Gastrocnemius medialis (tissue), 4 donors: ENCODE data around the gene LRATD1. TPM values are rescaled to one million over a fixed set of nuclear protein-coding genes. Genes with fewer than 3 reads are reported as not detected.
"Not testable (repeated sequence)": the region's sequence is repeated elsewhere in the genome, so short reads cannot be mapped to it uniquely, and the experiment has no call there.

Experiments used
- ATAC-seq, 2 donors: fragments of 150-250 bp; one replicate each; pipeline ENCODE4 v1.9.1; 2016
- DNase-seq, 2 donors: peaks; one replicate each; pipeline ENCODE4 v3.0.0-alpha.2; 2019
- H3K27ac ChIP-seq, 4 donors: fragments of 200-600 bp; sonication (generic); 1 replicate in 1 of 4; 2 replicates in 3 of 4; pipeline ENCODE4 v1.5.1; 2016 to 2018; ENCODE audit warnings: mild to moderate bottlenecking in 2 of 4, moderate library complexity in 1 of 4
- H3K27me3 ChIP-seq, 3 donors: fragments of 200-600 bp; sonication (generic) in 2 of 3; 1 replicate in 1 of 3; 2 replicates in 2 of 3; pipeline versions ENCODE4 v1.5.1 to v1.6.0; 2016 to 2019; ENCODE audit warnings: mild to moderate bottlenecking in 1 of 3, moderate library complexity in 1 of 3
- H3K36me3 ChIP-seq, 2 donors: fragments of 200-600 bp; sonication (generic) in 1 of 2; one replicate each; pipeline ENCODE4 v1.5.1; 2017 to 2018
- H3K4me1 ChIP-seq, 2 donors: fragments of 200-600 bp; sonication (generic) in 1 of 2; one replicate each; pipeline ENCODE4 v1.5.1; 2016 to 2017; ENCODE audit warnings: mild to moderate bottlenecking in 2 of 2
- H3K4me3 ChIP-seq, 4 donors: fragments of 200-600 bp; sonication (generic) in 3 of 4; 1 replicate in 1 of 4; 2 replicates in 3 of 4; pipeline ENCODE4 v1.5.1; 2016 to 2019; ENCODE audit warnings: mild to moderate bottlenecking in 2 of 4
- H3K9me3 ChIP-seq, 3 donors: fragments of 200-600 bp; sonication (generic) in 2 of 3; 1 replicate in 1 of 3; 2 replicates in 2 of 3; pipeline ENCODE4 v1.5.1; 2016 to 2019
- POLR2A ChIP-seq, 2 donors: fragments of 450-650 bp; IDR thresholded peaks; one replicate each; pipeline ENCODE4 v1.6.1; 2017; ENCODE audit warnings: antibody characterized with exemption in 2 of 2, mild to moderate bottlenecking in 2 of 2, moderate library complexity in 2 of 2
- in situ Hi-C, 4 donors: fragments of 200-750 bp; cut with MboI; loops; one replicate each; pipeline versions ENCODE4 v1.15.0 to v1.8.0; 2017; ENCODE audit warnings: low sequenced_read_pairs in 4 of 4
- intact Hi-C: fragments of 100-400 bp; cut with DNase I; formaldehyde crosslinking; loops from one replicate; pipeline ENCODE4 v1.15.1; 2023; ENCODE audit warnings: low total_unique reads
- total RNA-seq, 4 donors: library from RNA; depleted of rRNA; stranded (reverse); fragments of >200 nt; gene quantifications; one replicate each; pipeline versions ENCODE4 v1.1.0 to v1.2.3, GENCODE V29; 2016
- TF ChIP-seq, protein P1 (sequence below), 5 experiments: fragments of 450-650 bp in 3 of 5; fragments of 200-600 bp in 2 of 5; sonication (generic) in 2 of 5; IDR thresholded peaks in 4 of 5; conservative IDR thresholded peaks in 1 of 5; 1 replicate in 4 of 5; 2 replicates in 1 of 5; pipeline ENCODE4 v1.5.1; 2016 to 2019; ENCODE audit warnings: antibody characterized with exemption in 5 of 5, mild to moderate bottlenecking in 3 of 5, moderate library complexity in 3 of 5

Gene LRATD1
- total RNA-seq, 4 donors from 2014 or later = 0.33 to 4.9 (median 0.86) TPM

GRCh38 chr2:14621114-14621513 is 11.4 kb upstream of the LRATD1 start:
- H3K4me1 ChIP-seq = no peaks in the 10 kb centered on the region
- no peak for ATAC-seq
- H3K9me3 ChIP-seq = no peaks in the 10 kb centered on the region
- no peaks in the 10 kb centered on the region for H3K36me3 ChIP-seq
- no peak overlapping the region for H3K27ac ChIP-seq
- H3K27me3 ChIP-seq = no peaks in the 10 kb centered on the region
- no peak for DNase-seq
- intact Hi-C loops = no loop called here
- no peak overlapping the region for H3K4me3 ChIP-seq
- no peak for TF ChIP-seq POLR2A (IDR thresholded peaks at IDR 0.05)
- in situ Hi-C loops = no loop called here

DNA sequence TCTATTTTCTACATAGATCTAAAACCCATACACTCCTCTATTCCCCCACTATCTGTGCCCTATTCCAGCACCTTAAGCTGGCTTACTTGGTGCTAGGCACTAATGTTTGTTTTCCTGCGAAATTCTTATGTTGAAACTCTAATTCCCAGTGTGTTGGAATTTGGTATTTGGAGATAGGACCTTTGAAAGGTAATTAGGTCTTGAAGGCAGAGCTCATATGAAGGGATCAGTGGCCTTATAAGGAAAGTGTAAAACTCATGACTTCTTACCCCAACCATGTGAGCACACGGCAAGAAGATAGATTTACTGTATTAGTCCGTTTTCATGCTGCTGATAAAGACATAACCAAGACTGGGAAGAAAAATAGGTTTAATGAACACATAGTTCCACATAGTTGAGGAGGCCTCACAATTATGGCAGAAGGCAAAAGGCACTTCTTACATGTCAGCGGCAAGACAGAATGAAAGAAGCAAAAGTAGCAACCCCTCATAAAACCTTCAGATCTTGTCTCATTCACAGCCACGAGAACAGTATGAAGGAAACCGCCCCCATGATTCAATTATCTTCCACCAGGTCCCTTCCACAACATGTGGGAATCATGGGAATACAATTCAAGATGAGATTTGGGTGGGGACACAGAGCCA is 10.5 kb upstream of the LRATD1 start:
- no peak for DNase-seq
- Histone ChIP-seq H3K27ac (no peak overlapping the region), H3K4me3 (no peak overlapping the region), H3K4me1 (no peaks in the 10 kb centered on the region), H3K9me3 (no peaks in the 10 kb centered on the region), H3K36me3 (no peaks in the 10 kb centered on the region), H3K27me3 (no peaks in the 10 kb centered on the region)
- in situ Hi-C loops (no loop called here), intact Hi-C loops (no loop called here)
- TF ChIP-seq, protein P1, sequence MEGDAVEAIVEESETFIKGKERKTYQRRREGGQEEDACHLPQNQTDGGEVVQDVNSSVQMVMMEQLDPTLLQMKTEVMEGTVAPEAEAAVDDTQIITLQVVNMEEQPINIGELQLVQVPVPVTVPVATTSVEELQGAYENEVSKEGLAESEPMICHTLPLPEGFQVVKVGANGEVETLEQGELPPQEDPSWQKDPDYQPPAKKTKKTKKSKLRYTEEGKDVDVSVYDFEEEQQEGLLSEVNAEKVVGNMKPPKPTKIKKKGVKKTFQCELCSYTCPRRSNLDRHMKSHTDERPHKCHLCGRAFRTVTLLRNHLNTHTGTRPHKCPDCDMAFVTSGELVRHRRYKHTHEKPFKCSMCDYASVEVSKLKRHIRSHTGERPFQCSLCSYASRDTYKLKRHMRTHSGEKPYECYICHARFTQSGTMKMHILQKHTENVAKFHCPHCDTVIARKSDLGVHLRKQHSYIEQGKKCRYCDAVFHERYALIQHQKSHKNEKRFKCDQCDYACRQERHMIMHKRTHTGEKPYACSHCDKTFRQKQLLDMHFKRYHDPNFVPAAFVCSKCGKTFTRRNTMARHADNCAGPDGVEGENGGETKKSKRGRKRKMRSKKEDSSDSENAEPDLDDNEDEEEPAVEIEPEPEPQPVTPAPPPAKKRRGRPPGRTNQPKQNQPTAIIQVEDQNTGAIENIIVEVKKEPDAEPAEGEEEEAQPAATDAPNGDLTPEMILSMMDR (IDR thresholded peaks at IDR 0.05 in 4 of 5, conservative IDR thresholded peaks at IDR 0.05 in 1 of 5) = no peak
- TF ChIP-seq POLR2A (IDR thresholded peaks at IDR 0.05) = no peak
- no peak for ATAC-seq

DNA sequence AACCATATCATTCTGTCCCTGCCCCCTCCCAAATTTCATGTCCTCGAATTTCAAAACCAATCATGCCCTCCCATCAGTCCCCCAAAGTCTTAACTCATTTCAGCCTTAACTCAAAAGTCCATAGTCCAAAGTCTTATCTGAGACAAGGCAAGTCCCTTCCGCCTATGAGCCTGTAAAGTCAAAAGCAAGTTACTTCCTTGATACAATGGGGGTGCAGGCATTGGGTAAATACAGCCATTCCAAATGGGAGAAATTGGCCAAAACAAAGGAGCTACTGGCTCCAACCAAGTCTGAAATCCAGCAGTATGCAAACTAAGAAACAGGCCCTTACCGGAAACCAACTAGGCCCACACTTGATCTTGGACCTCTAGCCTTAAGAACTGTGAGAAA is 10.0 kb upstream of the LRATD1 start:
- DNase-seq, in situ Hi-C loops, intact Hi-C loops, H3K36me3 ChIP-seq, H3K9me3 ChIP-seq, H3K4me3 ChIP-seq, H3K27me3 ChIP-seq, H3K27ac ChIP-seq, H3K4me1 ChIP-seq, ATAC-seq: not testable (repeated sequence)

DNA sequence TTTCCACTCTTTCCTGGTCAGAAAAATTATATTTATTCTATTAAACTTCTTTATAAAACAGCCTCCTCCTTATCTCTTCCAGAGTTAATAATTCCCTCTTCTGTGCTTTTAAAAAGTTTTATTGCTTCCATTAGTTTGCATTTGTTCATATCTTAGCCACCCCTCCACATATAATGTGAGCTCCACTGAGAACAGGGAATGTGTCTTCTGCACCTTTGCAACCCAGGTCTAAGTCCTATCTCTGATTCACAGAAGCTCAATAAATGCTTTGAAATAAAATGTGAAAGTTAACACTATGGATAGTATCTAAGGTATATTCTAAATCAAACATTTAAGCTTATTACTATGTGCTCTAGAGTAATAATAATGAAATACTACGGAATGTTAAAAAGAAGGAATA is 9.3 kb upstream of the LRATD1 start:
- intact Hi-C loops = no loop called here
- Histone ChIP-seq H3K4me1 (no peaks in the 10 kb centered on the region), H3K4me3 (no peak overlapping the region), H3K27ac (no peak overlapping the region), H3K27me3 (peaks cover 0 to 4% (median 0%) of the 10 kb centered on the region in 3 donors), H3K9me3 (no peaks in the 10 kb centered on the region), H3K36me3 (no peaks in the 10 kb centered on the region)
- no peak for TF ChIP-seq POLR2A (IDR thresholded peaks at IDR 0.05)
- TF ChIP-seq, protein P1 (IDR thresholded peaks at IDR 0.05 in 4 of 5, conservative IDR thresholded peaks at IDR 0.05 in 1 of 5) = no peak
- ATAC-seq (no peak), DNase-seq (no peak)
- in situ Hi-C loops = no loop called here

DNA sequence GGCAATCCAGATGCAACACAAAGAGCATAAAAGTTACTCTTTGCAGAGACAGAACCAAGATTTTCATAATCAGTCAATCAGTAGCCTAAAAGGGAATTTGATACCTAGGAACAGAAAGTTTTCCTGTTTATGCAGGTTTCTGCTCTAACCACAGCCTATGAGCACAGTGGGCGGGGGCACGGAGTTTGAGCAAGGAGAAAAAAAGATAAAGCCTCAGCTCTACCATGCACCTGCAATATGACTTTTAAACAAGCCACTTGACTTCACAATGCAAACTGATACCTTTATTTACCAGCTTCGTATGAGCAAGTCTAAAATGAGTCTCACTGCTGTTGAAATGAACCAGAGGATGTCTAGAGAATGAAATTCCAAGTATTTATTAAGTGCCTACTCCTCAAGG is 5.6 kb upstream of the LRATD1 start:
- ATAC-seq (no peak), DNase-seq (no peak)
- Histone ChIP-seq H3K4me3 (no peak overlapping the region), H3K4me1 (no peaks in the 10 kb centered on the region), H3K27ac (no peak overlapping the region), H3K9me3 (no peaks in the 10 kb centered on the region), H3K27me3 (peaks cover 5 to 9% (median 8%) of the 10 kb centered on the region in 3 donors), H3K36me3 (no peaks in the 10 kb centered on the region)
- intact Hi-C loops (no loop called here), in situ Hi-C loops (no loop called here)
- TF ChIP-seq, protein P1 (IDR thresholded peaks at IDR 0.05 in 4 of 5, conservative IDR thresholded peaks at IDR 0.05 in 1 of 5) = no peak
- no peak for TF ChIP-seq POLR2A (IDR thresholded peaks at IDR 0.05)

DNA sequence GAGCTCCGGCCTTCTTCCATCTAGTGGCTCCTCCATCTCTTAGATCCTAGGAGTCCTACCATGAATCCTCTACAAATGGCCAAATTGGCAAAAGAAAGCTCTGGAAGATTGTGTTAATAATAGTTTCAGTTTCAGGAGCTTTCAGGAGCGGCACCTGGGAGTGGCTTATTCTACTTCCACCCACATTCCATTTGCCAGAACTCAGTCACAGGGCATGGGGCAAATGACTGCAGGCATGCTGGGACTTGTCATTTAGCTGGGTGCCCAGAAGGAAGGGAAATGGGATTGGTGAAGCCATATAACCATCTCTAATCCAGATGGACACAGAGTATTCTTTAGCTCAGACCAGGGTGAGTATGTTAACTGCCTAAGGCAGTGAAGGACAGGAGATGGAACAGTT is 3.6 kb upstream of the LRATD1 start:
- intact Hi-C loops (no loop called here), in situ Hi-C loops (no loop called here)
- peaks cover 16 to 24% (median 23%) of the 10 kb centered on the region in 3 donors for H3K27me3 ChIP-seq
- H3K36me3 ChIP-seq = no peaks in the 10 kb centered on the region
- H3K9me3 ChIP-seq = no peaks in the 10 kb centered on the region
- no peak for ATAC-seq
- no peak for TF ChIP-seq POLR2A (IDR thresholded peaks at IDR 0.05)
- TF ChIP-seq, protein P1 (IDR thresholded peaks at IDR 0.05 in 4 of 5, conservative IDR thresholded peaks at IDR 0.05 in 1 of 5) = no peak
- peaks cover under 1 to 2% of the 10 kb centered on the region in 2 donors for H3K4me1 ChIP-seq
- no peak overlapping the region for H3K4me3 ChIP-seq
- H3K27ac ChIP-seq = no peak overlapping the region
- DNase-seq = no peak
